AG04450 (cell line): ENCODE measurements around the gene MT1M. TPM values are rescaled to one million over a fixed set of nuclear protein-coding genes. Genes with fewer than 3 reads are reported as not detected.

ENCODE experiments used
- CTCF ChIA-PET: fragments of 300-600, 350-600 bp; formaldehyde crosslinking; extraction: SDS; loops from one replicate; lab custom pipeline; 2022; ENCODE audit warnings: antibody characterized with exemption, inconsistent platforms; lab: Charles Lee
- POLR2A ChIA-PET: fragments of 350-600 bp; formaldehyde crosslinking; extraction: SDS; loops from one replicate; lab custom pipeline; 2021; ENCODE audit warnings: antibody characterized with exemption, inconsistent platforms; lab: Yijun Ruan, JAX
- DNase-seq: peaks from one replicate; pipeline ENCODE4 v3.0.0-alpha.2; 2011; ENCODE audit warnings: low read depth, low spot score
- H3K27ac ChIP-seq: one replicate; pipeline ENCODE4 v1.5.1; 2012; ENCODE audit warnings: low read depth, low read length, control low read depth
- H3K27me3 ChIP-seq: one replicate; pipeline ENCODE4 v1.6.0; 2012; ENCODE audit warnings: low read length; ENCODE audit not compliant: control insufficient read depth, insufficient read depth
- H3K4me3 ChIP-seq: 2 replicates; pipeline ENCODE4 v1.5.1; 2011; ENCODE audit warnings: mild to moderate bottlenecking, low read depth, low read length, control low read depth
- H3K9me3 ChIP-seq: 2 replicates; pipeline ENCODE4 v1.5.1; 2012; ENCODE audit warnings: low read length; ENCODE audit not compliant: control insufficient read depth, insufficient read depth
- polyA plus RNA-seq: library from polyadenylated mRNA; depleted of rRNA; stranded (reverse); fragments of >200 nt; gene quantifications from 2 replicates; pipeline ENCODE4 v1.2.3, GENCODE V29; 2011
- TF ChIP-seq, protein P1 (sequence below): IDR thresholded peaks from 2 replicates; pipeline ENCODE4 v1.5.1; 2011; ENCODE audit warnings: low read depth, low read length, control low read depth, inconsistent platforms

The MT1M gene
- polyA plus RNA-seq, 1 experiment = 0.10 TPM

DNA sequence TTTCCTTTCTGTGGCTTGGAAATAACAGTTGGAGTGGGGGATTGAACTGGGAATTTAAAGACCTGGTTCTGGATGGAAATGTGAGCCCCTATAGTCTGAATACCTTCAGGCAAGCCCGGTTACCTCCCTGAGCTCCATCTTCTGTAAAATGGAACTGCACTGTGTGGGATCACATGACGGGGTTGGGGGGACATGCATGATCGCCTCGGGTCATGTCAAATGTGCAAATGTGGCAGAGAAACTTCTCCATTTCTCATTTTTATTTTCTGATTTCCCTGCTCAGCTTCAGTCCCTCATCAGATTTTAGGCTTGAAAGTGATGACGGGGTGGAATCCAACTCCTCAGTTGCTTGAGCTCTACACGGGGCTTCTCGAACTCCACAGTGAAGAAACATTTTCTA, 20.8 kb downstream of the MT1M start:
- no peak overlapping the region for H3K4me3 ChIP-seq
- no peaks in the 10 kb centered on the region; the same call in 1 of the 2 replicates for H3K9me3 ChIP-seq
- no peak overlapping the region for H3K27ac ChIP-seq
- TF ChIP-seq, protein P1, sequence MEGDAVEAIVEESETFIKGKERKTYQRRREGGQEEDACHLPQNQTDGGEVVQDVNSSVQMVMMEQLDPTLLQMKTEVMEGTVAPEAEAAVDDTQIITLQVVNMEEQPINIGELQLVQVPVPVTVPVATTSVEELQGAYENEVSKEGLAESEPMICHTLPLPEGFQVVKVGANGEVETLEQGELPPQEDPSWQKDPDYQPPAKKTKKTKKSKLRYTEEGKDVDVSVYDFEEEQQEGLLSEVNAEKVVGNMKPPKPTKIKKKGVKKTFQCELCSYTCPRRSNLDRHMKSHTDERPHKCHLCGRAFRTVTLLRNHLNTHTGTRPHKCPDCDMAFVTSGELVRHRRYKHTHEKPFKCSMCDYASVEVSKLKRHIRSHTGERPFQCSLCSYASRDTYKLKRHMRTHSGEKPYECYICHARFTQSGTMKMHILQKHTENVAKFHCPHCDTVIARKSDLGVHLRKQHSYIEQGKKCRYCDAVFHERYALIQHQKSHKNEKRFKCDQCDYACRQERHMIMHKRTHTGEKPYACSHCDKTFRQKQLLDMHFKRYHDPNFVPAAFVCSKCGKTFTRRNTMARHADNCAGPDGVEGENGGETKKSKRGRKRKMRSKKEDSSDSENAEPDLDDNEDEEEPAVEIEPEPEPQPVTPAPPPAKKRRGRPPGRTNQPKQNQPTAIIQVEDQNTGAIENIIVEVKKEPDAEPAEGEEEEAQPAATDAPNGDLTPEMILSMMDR = no peak
- POLR2A ChIA-PET = no interaction called here
- H3K27me3 ChIP-seq = peaks cover 59% of the 10 kb centered on the region
- DNase-seq = no peak
- CTCF ChIA-PET = no interaction called here

- TF ChIP-seq, protein P1 = no peak
- Histone ChIP-seq H3K27ac (no peak within 1 kb of the TSS), H3K27me3 (peaks cover 59% of the 10 kb centered on the region), H3K9me3 (no peaks in the 10 kb centered on the region; the same call in 1 of the 2 replicates), H3K4me3 (peak within 1 kb of the TSS; percentile 47)
- DNase-seq = no peak
- ChIA-PET CTCF (no interaction called here), POLR2A (interaction anchor here (1.0 kb wide), 1 partner anchor 32 kb away, joined by 3 read pairs; the partner anchor contains the start of gene MT1E)
Observed at GRCh38 chr16:56657555-56658326, 25.3 kb downstream of the MT1M start, which contains the start of gene MT1F. Gene MT1F, plus strand, starts transcription at chr16:56657959. Its CDS starts 100 bp downstream, at chr16:56658059.

- no peak overlapping the region for H3K27ac ChIP-seq
- no peaks in the 10 kb centered on the region; the same call in 1 of the 2 replicates for H3K9me3 ChIP-seq
- TF ChIP-seq, protein P1 = no peak
- no peak for DNase-seq
- ChIA-PET CTCF (no interaction called here), POLR2A (interaction anchor here (1.0 kb wide), 1 partner anchor 33 kb away, joined by 3 read pairs; the partner anchor contains the start of gene MT1E)
- peaks cover 62% of the 10 kb centered on the region for H3K27me3 ChIP-seq
- peak overlapping the region; percentile 47 for H3K4me3 ChIP-seq
Observed at GRCh38 chr16:56658327-56658875, 25.9 kb downstream of the MT1M start.

DNA sequence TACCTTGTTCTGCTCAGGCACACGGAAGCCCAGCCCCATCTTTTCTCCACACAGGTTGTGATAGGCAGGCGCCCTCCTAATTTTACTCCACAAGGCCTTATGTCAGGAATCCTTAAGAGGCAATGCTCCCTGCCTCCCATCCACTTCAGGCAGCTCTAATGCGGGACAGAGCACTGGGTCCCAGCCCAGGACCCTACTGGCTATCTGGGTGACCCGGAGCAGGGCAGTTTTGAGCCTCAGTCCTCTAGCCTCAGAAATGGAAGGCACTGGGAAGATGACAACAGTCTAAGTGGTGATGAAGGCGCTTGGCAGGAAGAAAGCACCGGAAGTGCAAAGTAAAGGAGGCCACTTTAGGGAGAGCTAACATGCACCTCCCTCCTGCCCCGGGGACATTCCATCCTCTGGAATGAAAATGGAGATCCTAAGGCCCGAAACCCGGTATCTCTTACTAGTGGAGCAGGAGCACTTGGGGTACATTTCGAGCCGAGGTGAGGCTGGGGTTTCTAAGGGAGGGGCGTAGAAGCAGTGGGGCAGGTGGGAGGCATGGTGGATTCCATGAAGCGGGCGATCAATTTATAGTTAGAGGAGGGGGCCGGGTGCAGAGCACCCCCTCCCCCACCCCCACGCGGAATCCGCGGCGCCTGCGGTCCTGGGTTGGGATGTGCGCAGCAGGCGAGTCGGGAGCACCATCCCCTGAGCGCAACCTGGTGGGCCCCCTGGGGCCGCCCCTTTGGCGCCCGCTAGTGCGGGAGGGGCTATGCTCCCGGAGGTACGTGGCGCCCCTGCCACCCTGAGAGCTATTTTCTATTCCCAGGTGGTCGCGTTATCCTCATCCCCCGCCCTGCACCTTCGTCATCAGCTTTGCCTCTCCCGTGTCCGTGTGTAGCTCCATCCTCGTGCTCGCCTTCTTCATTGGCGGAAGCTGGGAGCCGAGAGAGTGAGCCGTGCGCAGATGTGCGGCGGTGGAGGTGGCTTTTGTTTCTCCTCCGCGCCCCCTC, 30.2 kb downstream of the MT1M start:
- TF ChIP-seq, protein P1 = no peak
- ChIA-PET CTCF (no interaction called here), POLR2A (no interaction called here)
- no peak for DNase-seq
- Histone ChIP-seq H3K27me3 (peaks cover 79% of the 10 kb centered on the region), H3K27ac (no peak overlapping the region), H3K9me3 (no peaks in the 10 kb centered on the region; the same call in 1 of the 2 replicates), H3K4me3 (no peak overlapping the region)
